ENCODE data around the gene ACD. TPM values are rescaled to one million over a fixed set of nuclear protein-coding genes. Genes with fewer than 3 reads are reported as not detected.

Gene ACD
- total and polyA plus RNA-seq, 2 of the 4 experiments (the other 2 are of a cell fraction): 15.6 to 31.1 TPM

DNA sequence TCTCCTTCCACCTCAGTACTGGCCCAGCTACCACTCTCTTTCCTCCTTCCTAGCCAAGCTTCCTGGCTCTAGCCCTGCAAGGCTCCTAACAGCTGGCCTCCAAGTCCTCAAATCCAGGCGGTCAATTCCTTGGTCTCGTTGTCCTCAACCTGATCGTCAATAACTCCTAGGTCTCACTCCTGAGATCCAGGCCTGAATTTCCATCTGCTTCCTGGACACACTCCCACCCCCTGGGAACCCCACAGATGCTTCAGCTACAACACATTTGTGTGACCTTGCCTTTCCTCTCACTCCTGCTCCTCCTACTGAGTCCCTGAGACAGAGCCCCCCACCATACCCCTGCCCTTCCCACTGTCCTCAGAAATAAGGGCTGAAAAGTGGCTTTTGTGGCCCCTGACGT, 4.2 kb upstream of the ACD start:
- no peak overlapping the region for H3K4me2 ChIP-seq (ENCODE audit: low read depth, low read length)
- no peaks in the 10 kb centered on the region for H3K9me3 ChIP-seq (ENCODE audit: control insufficient read depth, insufficient read depth, low read length)
- H2AK5ac ChIP-seq (ENCODE audit: low read depth, low read length): no peak overlapping the region
- H3K14ac ChIP-seq (replicated peaks; ENCODE audit: low read depth, low read length): no peak overlapping the region
- in situ Hi-C loops (cut with MboI; ENCODE audit: low sequenced_read_pairs) (loop anchor here (10.0 kb wide), 1 partner anchor 139 kb away; the partner anchor contains the start of gene RIPOR1), dilution Hi-C loops (cut with HindIII; ENCODE audit: low sequenced_read_pairs, unreplicated experiment) (no loop called here), intact Hi-C loops (cut with micrococcal nuclease) (no loop called here)
- ATAC-seq (ENCODE audit: low read depth) (no peak), DNase-seq (no peak)
- no TSS peak for BruUV-seq (replicated peaks)
- H4K20me1 ChIP-seq (ENCODE audit: insufficient read depth, low read length): peaks cover 2% of the 10 kb centered on the region
- H2BK5ac ChIP-seq (ENCODE audit: low read depth, low read length, poor library complexity, severe bottlenecking): no peak overlapping the region
- H3K27ac ChIP-seq (ENCODE audit: insufficient read depth, low read length): no peak overlapping the region
- H2AFZ ChIP-seq (replicated peaks; ENCODE audit: low read length, poor library complexity): no peak overlapping the region
- no peak overlapping the region for H3K23ac ChIP-seq (ENCODE audit: low read depth, low read length)
- H2BK15ac ChIP-seq (ENCODE audit: low read depth, low read length): no peak overlapping the region
- no peak overlapping the region for H3K4ac ChIP-seq (ENCODE audit: low read depth, low read length)
- no peak overlapping the region for H3K4me3 ChIP-seq (ENCODE audit: insufficient read depth, low read depth, low read length)
- ChIA-PET POLR2A (ENCODE audit: unreplicated experiment) (no interaction called here), CTCF (interaction anchor here (1.5 kb wide), 1 partner anchor 143 kb away, joined by 4 read pairs; no protein-coding TSS in a partner anchor)
- H3K36me3 ChIP-seq (ENCODE audit: control insufficient read depth, insufficient read depth, low read length): peaks cover 2% of the 10 kb centered on the region; the same call in 1 of the 2 replicates
- WGBS, 2 experiments (ENCODE audit: extremely low coverage in 2 of 2, insufficient read length in 1 of 2): 77% methylated on average over 3 of the region's 4 CpGs; no CpG with 5 or more reads in 1 of the 2 experiments
- H2BK20ac ChIP-seq (ENCODE audit: low read depth, low read length): no peak overlapping the region
- H3K9ac ChIP-seq (ENCODE audit: low read depth, low read length): no peak overlapping the region
- H3K18ac ChIP-seq (ENCODE audit: low read depth, low read length): no peak overlapping the region
- no peak overlapping the region for H4K8ac ChIP-seq (ENCODE audit: low read depth in 2 of 2, low read length in 2 of 2)
- no peaks in the 10 kb centered on the region for H3K27me3 ChIP-seq (ENCODE audit: control insufficient read depth, insufficient read depth, low read length)
- H2BK120ac ChIP-seq (ENCODE audit: low read depth, low read length): no peak overlapping the region
- no peak overlapping the region for H3K56ac ChIP-seq (ENCODE audit: extremely low read depth, insufficient read depth, low read length)
- H2AK9ac ChIP-seq (replicated peaks; ENCODE audit: low read depth, low read length, poor library complexity): no peak overlapping the region
- no peak for TF ChIP-seq MAZ (IDR thresholded peaks at IDR 0.05; ENCODE audit: borderline replicate concordance, low read depth, low read length)
- no peak overlapping the region for H4K5ac ChIP-seq (ENCODE audit: low read depth, low read length)
- peaks cover 12% of the 10 kb centered on the region for H3K4me1 ChIP-seq (ENCODE audit: control insufficient read depth, insufficient read depth, low read length)
- no peaks in the 10 kb centered on the region for H3K9me1 ChIP-seq (ENCODE audit: insufficient read depth, low read length)
- H4K91ac ChIP-seq (ENCODE audit: insufficient read depth, low read depth, low read length): no peak overlapping the region
- H3K79me1 ChIP-seq (ENCODE audit: low read depth in 1 of 2, low read length in 2 of 2): peaks cover 4 to 20% of the 10 kb centered on the region in 2 experiments

All from IMR-90 (cell line).